ENCODE measurements around the gene MIS18BP1.

MIS18BP1 gene

DNA sequence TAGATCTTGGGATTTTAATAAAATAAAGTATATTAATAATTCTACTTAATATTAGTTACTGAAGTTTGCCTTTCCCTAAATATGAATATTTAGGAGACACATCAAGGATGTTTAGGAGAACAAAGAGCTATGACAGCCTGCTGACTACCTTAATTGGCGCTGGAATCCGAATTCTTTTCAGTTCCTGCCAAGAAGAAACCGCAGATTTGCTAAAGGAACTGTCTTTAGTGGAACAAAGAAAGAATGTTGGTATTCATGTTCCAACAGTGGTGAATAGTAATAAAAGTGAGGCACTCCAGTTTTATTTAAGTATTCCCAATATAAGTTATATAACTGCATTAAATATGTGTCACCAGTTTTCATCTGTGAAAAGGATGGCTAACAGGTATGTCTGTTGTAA, 54.5 kb downstream of the MIS18BP1 start:
- H3K4me3 ChIP-seq (ENCODE audit: low read depth in 1 of 2, low read length in 2 of 2), result no peak overlapping the region
- H3K36me3 ChIP-seq (ENCODE audit: control insufficient read depth in 1 of 2, insufficient read depth in 2 of 2, low read length in 2 of 2), result no peaks in the 10 kb centered on the region
- H3K27ac ChIP-seq (ENCODE audit: low read length), result no peak overlapping the region
- no peaks in the 10 kb centered on the region for H3K27me3 ChIP-seq (ENCODE audit: low read depth, low read length)
- H3K4me1 ChIP-seq (ENCODE audit: control insufficient read depth in 1 of 2, insufficient read depth in 2 of 2, low read length in 2 of 2), result no peaks in the 10 kb centered on the region
- no peaks in the 10 kb centered on the region for H3K9me3 ChIP-seq (ENCODE audit: control insufficient read depth in 1 of 2, low read length in 2 of 2)

DNA sequence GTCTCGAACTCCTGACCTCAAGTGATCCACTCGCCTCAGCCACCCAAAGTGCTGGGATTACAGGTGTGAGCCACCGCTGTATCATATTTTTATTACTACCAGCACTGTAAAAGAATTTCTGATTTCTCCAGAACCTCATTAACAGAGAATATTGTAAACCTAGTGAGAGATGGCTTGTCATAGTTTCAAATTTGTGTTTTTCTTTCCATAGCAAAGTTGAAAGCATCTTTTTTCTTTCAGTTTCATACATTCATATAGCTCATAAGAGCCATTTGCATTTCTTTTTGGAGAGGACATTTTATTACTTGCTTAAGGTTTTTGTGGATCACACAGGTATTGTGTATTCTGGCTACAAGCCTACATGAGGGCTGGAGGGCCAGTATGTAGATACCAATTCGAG, 58.0 kb downstream of the MIS18BP1 start:
- Histone ChIP-seq H3K36me3 (ENCODE audit: control insufficient read depth in 1 of 2, insufficient read depth in 2 of 2, low read length in 2 of 2) (no peaks in the 10 kb centered on the region), H3K27ac (ENCODE audit: low read length) (no peak overlapping the region), H3K9me3 (ENCODE audit: control insufficient read depth in 1 of 2, low read length in 2 of 2) (no peaks in the 10 kb centered on the region), H3K27me3 (ENCODE audit: low read depth, low read length) (no peaks in the 10 kb centered on the region), H3K4me1 (ENCODE audit: control insufficient read depth in 1 of 2, insufficient read depth in 2 of 2, low read length in 2 of 2) (no peaks in the 10 kb centered on the region), H3K4me3 (ENCODE audit: low read depth in 1 of 2, low read length in 2 of 2) (no peak overlapping the region)

DNA sequence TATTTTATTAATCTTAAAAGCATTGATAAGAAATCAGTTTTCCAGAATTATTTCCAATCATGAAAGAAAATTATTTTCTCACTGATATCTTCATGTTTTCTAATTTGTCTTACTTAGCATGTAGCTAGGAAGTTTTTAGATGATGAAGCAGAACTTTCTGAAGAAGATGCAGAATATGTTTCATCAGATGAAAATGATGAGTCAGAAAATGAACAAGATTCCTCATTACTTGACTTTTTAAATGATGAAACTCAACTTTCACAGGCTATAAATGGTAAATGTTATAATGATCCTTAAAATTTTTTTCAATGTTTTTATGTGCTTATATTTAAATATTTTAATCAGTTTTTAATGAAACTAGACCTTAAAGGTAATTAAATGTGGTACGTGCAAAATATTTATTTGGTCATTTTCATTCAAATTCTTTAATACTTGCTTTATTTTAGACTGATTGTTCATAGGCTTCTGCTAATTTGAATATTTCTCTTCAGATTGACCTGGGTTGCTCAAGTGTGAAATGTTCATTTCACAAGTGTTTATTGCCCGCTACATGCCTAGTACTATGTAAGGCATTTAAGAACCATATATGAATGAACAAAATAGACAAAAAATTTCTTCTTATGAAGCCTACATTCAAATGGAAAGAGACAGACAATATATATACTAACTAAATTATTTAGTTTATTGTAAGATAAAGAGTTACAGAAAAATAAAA, 67.7 kb downstream of the MIS18BP1 start:
- H3K9me3 ChIP-seq (ENCODE audit: control insufficient read depth in 1 of 2, low read length in 2 of 2), result no peaks in the 10 kb centered on the region
- H3K4me1 ChIP-seq (ENCODE audit: control insufficient read depth in 1 of 2, insufficient read depth in 2 of 2, low read length in 2 of 2), result no peaks in the 10 kb centered on the region
- H3K36me3 ChIP-seq (ENCODE audit: control insufficient read depth in 1 of 2, insufficient read depth in 2 of 2, low read length in 2 of 2), result no peaks in the 10 kb centered on the region
- H3K27ac ChIP-seq (ENCODE audit: low read length), result no peak overlapping the region
- no peaks in the 10 kb centered on the region for H3K27me3 ChIP-seq (ENCODE audit: low read depth, low read length)
- H3K4me3 ChIP-seq (ENCODE audit: low read depth in 1 of 2, low read length in 2 of 2), result no peak overlapping the region

DNA sequence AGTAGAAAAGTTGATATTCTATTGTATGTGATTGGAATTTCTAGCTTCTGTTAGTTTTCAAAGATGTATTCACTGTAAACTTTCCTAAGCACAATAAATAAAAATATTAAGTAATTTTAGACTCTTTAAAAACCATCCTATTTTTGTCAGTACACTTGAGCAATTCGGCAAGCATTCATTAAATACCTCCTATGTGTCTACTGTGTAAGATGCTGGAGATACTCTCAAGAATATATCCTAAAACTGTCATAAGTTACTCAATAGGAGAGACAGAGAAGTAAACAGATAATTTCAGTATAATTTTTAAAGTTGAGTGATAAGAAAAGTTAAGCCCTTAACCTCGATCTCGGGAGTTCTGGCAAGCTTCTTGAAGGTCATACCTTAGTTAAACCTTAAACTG, 71.2 kb downstream of the MIS18BP1 start:
- Histone ChIP-seq H3K36me3 (ENCODE audit: control insufficient read depth in 1 of 2, insufficient read depth in 2 of 2, low read length in 2 of 2) (no peaks in the 10 kb centered on the region), H3K4me1 (ENCODE audit: control insufficient read depth in 1 of 2, insufficient read depth in 2 of 2, low read length in 2 of 2) (no peaks in the 10 kb centered on the region), H3K4me3 (ENCODE audit: low read depth in 1 of 2, low read length in 2 of 2) (no peak overlapping the region), H3K9me3 (ENCODE audit: control insufficient read depth in 1 of 2, low read length in 2 of 2) (no peaks in the 10 kb centered on the region), H3K27me3 (ENCODE audit: low read depth, low read length) (no peaks in the 10 kb centered on the region), H3K27ac (ENCODE audit: low read length) (no peak overlapping the region)

DNA sequence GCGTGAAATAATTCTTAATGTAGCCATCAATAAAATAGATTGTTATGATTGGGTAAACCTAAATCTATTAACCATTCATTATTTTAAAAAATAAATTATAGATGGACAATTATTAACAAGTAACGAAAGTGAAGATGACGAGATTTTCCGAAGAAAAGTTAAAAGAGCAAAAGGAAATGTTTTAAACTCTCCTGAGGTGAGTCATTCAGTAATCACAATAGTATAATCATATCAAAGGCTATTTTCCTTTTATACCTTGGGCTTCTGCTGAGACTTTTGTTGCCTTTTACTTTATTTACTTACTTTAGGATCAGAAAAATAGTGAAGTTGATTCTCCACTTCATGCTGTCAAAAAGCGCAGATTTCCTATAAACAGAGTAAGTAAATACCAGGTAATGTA, 71.7 kb downstream of the MIS18BP1 start:
- no peaks in the 10 kb centered on the region for H3K36me3 ChIP-seq (ENCODE audit: control insufficient read depth in 1 of 2, insufficient read depth in 2 of 2, low read length in 2 of 2)
- no peaks in the 10 kb centered on the region for H3K4me1 ChIP-seq (ENCODE audit: control insufficient read depth in 1 of 2, insufficient read depth in 2 of 2, low read length in 2 of 2)
- no peaks in the 10 kb centered on the region for H3K9me3 ChIP-seq (ENCODE audit: control insufficient read depth in 1 of 2, low read length in 2 of 2)
- no peaks in the 10 kb centered on the region for H3K27me3 ChIP-seq (ENCODE audit: low read depth, low read length)
- no peak overlapping the region for H3K4me3 ChIP-seq (ENCODE audit: low read depth in 1 of 2, low read length in 2 of 2)
- no peak overlapping the region for H3K27ac ChIP-seq (ENCODE audit: low read length)

DNA sequence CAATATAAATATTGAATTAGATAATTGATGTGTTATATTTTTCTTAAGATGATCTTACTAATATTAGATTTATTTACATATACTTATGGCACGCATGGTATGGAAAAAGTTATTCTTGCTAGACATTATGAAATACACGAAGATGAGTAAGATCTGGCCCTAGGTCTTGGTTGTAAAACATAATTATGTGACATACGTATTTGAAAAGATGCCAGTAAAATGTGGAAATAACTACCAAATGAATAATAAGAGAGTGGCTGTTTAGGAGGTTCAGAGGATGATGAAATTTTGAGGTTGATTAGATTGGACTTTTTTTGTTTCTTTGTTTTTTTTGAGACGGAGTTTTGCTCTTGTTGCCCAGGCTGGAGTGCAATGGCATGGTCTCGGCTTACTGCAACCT, 75.9 kb downstream of the MIS18BP1 start:
- no peak overlapping the region for H3K4me3 ChIP-seq (ENCODE audit: low read depth in 1 of 2, low read length in 2 of 2)
- H3K36me3 ChIP-seq (ENCODE audit: control insufficient read depth in 1 of 2, insufficient read depth in 2 of 2, low read length in 2 of 2), result no peaks in the 10 kb centered on the region
- H3K9me3 ChIP-seq (ENCODE audit: control insufficient read depth in 1 of 2, low read length in 2 of 2), result no peaks in the 10 kb centered on the region
- no peaks in the 10 kb centered on the region for H3K27me3 ChIP-seq (ENCODE audit: low read depth, low read length)
- H3K4me1 ChIP-seq (ENCODE audit: control insufficient read depth in 1 of 2, insufficient read depth in 2 of 2, low read length in 2 of 2), result no peaks in the 10 kb centered on the region
- no peak overlapping the region for H3K27ac ChIP-seq (ENCODE audit: low read length)

DNA sequence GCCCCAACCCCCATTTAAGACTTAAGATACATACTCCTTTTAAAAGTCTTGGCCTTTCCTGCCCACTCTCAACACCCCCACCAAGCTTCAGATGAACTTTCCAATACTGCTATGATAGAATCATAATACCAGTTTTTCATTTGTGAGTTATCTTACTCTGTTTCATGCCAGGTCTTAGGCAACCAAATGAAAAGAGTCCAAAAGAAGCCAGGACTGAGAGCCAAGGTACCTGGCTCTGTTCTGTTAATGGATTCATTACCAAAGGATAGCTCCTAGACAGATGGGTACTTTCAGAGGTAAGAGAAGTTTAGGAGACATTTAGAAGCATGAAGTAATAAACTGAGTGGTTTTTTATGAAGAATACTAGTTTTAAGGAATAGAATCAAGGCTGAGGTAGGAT, 83.1 kb downstream of the MIS18BP1 start:
- H3K4me3 ChIP-seq (ENCODE audit: low read depth in 1 of 2, low read length in 2 of 2), result no peak overlapping the region
- H3K27ac ChIP-seq (ENCODE audit: low read length), result no peak overlapping the region
- peaks cover 8 to 13% of the 10 kb centered on the region in 2 donors for H3K36me3 ChIP-seq (ENCODE audit: control insufficient read depth in 1 of 2, insufficient read depth in 2 of 2, low read length in 2 of 2)
- H3K27me3 ChIP-seq (ENCODE audit: low read depth, low read length), result no peaks in the 10 kb centered on the region
- H3K4me1 ChIP-seq (ENCODE audit: control insufficient read depth in 1 of 2, insufficient read depth in 2 of 2, low read length in 2 of 2), result no peaks in the 10 kb centered on the region
- no peaks in the 10 kb centered on the region for H3K9me3 ChIP-seq (ENCODE audit: control insufficient read depth in 1 of 2, low read length in 2 of 2)

DNA sequence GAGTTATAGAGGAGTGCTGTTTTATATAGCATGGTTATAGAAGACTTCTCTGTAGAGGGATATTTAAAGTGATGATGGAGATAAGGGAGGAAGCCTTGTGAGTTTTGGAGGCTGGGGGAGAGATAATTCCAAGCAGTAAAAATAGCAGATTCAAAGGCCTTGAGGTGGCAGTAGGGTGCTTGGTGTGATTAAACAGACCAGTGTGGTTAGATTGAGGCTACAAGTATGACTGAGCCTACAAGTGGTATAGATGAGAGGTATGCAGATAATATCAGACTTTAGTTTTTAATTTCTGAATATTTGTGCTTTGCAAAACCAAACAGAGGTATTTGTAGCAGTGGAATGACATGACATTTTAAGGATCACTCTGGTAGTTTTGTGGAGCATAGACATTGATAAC, 96.9 kb downstream of the MIS18BP1 start:
- Histone ChIP-seq H3K4me1 (ENCODE audit: control insufficient read depth in 1 of 2, insufficient read depth in 2 of 2, low read length in 2 of 2) (no peaks in the 10 kb centered on the region), H3K36me3 (ENCODE audit: control insufficient read depth in 1 of 2, insufficient read depth in 2 of 2, low read length in 2 of 2) (no peaks in the 10 kb centered on the region), H3K9me3 (ENCODE audit: control insufficient read depth in 1 of 2, low read length in 2 of 2) (no peaks in the 10 kb centered on the region), H3K27me3 (ENCODE audit: low read depth, low read length) (no peaks in the 10 kb centered on the region), H3K4me3 (ENCODE audit: low read depth in 1 of 2, low read length in 2 of 2) (no peak overlapping the region), H3K27ac (ENCODE audit: low read length) (no peak overlapping the region)

Measured in muscle layer of duodenum (tissue), 2 donors.